Erythroblast (primary cell): ENCODE measurements around the gene CTNNA1.

Source experiments
- GATA1 ChIP-seq: IDR thresholded peaks from 2 replicates; pipeline ENCODE4 v1.6.1; 2011; ENCODE audit warnings: low read depth, mild to moderate bottlenecking, control low read depth, low read length, moderate library complexity
- POLR2A ChIP-seq: IDR thresholded peaks from 2 replicates; pipeline ENCODE4 v1.6.1; 2011; ENCODE audit warnings: mild to moderate bottlenecking, low read length

GRCh38 chr5:138743484-138743883, 9.7 kb upstream of the CTNNA1 start:
- TF ChIP-seq POLR2A = no peak
- TF ChIP-seq GATA1 = no peak
